DND-41 (cell line): ENCODE measurements around the gene TEX51.

ENCODE experiments used
- CTCF ChIP-seq: IDR thresholded peaks from 2 replicates; pipeline ENCODE4 v1.5.1; 2012; ENCODE audit warnings: borderline replicate concordance, low read length, moderate library complexity, mild to moderate bottlenecking; ENCODE audit not compliant: poor library complexity, severe bottlenecking; ENCODE audit errors: extremely low read depth
- EZH2 ChIP-seq: IDR thresholded peaks from 3 replicates; pipeline ENCODE4 v1.6.1; 2012; ENCODE audit warnings: borderline replicate concordance, low read depth, mild to moderate bottlenecking, moderate library complexity, low read length, inconsistent platforms; ENCODE audit not compliant: severe bottlenecking

GRCh38 chr2:126893606-126894005, 5.1 kb upstream of the TEX51 start:
- TF ChIP-seq CTCF (no peak), EZH2 (no peak)
